Measurements from ENCODE around the gene TLNRD1. TPM values are rescaled to one million over a fixed set of nuclear protein-coding genes. Genes with fewer than 3 reads are reported as not detected.

The TLNRD1 gene
- total and polyA plus RNA-seq, 4 donors, result 10.8 to 36.5 (median 20.7) TPM

DNA sequence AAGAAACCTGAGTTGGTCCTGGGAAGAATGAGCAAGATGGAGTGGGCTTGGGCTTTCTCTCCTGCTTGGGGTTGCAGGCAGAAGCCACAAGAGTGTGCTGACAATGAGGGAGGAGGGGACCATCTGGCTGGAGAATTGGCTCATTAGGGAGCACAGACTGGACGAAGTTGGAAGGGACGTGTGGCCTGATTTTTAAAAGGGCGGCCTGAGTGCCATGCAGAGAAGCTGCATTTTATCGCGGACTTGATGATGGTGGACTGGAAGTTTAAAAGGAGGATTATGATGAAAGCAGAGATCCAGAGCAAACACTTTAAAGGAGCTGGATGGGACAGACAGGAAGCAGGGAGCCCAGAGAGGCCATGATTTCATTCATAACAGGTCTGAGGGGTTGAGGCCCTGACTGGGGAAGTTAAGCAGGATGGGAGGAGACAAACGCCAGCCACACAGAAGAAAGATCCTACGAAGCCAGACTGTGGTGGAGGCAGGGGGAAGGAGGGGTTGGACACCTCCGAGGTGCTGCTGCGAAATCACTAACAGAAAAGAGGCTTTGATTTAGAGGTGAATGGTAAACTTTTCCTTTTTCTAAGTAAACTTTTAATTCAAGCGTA is 23.6 kb downstream of the TLNRD1 start:
- H3K4me1 ChIP-seq (ENCODE audit: control insufficient read depth in 5 of 5, insufficient read depth in 5 of 5, low read length in 5 of 5), result peaks cover 0 to 10% (median 7%) of the 10 kb centered on the region in 5 donors
- WGBS, 2 donors, result 55 to 62% methylated on average over 10 of the region's 10 CpGs
- H3K27ac ChIP-seq (ENCODE audit: low read depth in 1 of 2, low read length in 1 of 2), result peak overlapping the region; percentile 12 to 84
- H3K9me3 ChIP-seq (ENCODE audit: control insufficient read depth in 4 of 4, insufficient read depth in 3 of 4, low read length in 3 of 4), result no peaks in the 10 kb centered on the region
- H3K27me3 ChIP-seq (ENCODE audit: control insufficient read depth in 3 of 3, insufficient read depth in 3 of 3, low read length in 2 of 3), result no peaks in the 10 kb centered on the region
- no peak overlapping the region for H3K9ac ChIP-seq (ENCODE audit: insufficient read depth in 1 of 2, low read length in 2 of 2)
- DNase-seq (peak in 1 of 3 donors; percentile 54), ATAC-seq (ENCODE audit: insufficient read depth, low FRiP score) (no peak)
- no peak overlapping the region for H3K4me3 ChIP-seq
- TF ChIP-seq, protein P1, sequence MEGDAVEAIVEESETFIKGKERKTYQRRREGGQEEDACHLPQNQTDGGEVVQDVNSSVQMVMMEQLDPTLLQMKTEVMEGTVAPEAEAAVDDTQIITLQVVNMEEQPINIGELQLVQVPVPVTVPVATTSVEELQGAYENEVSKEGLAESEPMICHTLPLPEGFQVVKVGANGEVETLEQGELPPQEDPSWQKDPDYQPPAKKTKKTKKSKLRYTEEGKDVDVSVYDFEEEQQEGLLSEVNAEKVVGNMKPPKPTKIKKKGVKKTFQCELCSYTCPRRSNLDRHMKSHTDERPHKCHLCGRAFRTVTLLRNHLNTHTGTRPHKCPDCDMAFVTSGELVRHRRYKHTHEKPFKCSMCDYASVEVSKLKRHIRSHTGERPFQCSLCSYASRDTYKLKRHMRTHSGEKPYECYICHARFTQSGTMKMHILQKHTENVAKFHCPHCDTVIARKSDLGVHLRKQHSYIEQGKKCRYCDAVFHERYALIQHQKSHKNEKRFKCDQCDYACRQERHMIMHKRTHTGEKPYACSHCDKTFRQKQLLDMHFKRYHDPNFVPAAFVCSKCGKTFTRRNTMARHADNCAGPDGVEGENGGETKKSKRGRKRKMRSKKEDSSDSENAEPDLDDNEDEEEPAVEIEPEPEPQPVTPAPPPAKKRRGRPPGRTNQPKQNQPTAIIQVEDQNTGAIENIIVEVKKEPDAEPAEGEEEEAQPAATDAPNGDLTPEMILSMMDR (IDR thresholded peaks at IDR 0.05; ENCODE audit: control extremely low read depth, extremely low read depth), result no peak
- no peaks in the 10 kb centered on the region for H3K36me3 ChIP-seq (ENCODE audit: control insufficient read depth in 4 of 4, insufficient read depth in 4 of 4, low read length in 4 of 4)

DNA sequence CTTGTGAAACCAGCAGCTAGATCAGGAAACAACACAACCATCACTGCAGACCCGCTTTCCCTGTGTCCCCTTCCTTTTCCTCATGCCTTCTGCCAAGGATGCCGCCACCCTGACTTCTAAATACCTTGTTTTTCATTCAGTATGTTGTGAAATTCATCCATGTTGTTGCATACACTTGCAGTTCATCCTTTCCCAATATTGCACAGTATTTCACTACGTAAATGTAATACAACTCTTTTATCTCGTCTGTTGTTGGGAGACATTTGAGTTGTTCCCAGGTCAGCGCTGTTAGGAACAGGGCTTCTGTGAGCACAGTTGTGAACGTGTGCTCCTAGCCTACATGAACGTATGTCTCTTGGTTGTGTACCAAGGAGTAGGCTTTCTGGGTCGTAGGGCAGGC is 24.2 kb downstream of the TLNRD1 start:
- peak overlapping the region in 1 of 2 donors; percentile 37 for H3K27ac ChIP-seq (ENCODE audit: low read depth in 1 of 2, low read length in 1 of 2)
- 67 to 84% methylated on average over 8 of the region's 8 CpGs for WGBS, 2 donors
- no peaks in the 10 kb centered on the region for H3K36me3 ChIP-seq (ENCODE audit: control insufficient read depth in 4 of 4, insufficient read depth in 4 of 4, low read length in 4 of 4)
- TF ChIP-seq, protein P1 (IDR thresholded peaks at IDR 0.05; ENCODE audit: control extremely low read depth, extremely low read depth), result no peak
- peaks cover 0 to 4% (median 0%) of the 10 kb centered on the region in 4 donors for H3K9me3 ChIP-seq (ENCODE audit: control insufficient read depth in 4 of 4, insufficient read depth in 3 of 4, low read length in 3 of 4)
- no peak for ATAC-seq (ENCODE audit: insufficient read depth, low FRiP score)
- no peak for DNase-seq
- H3K4me3 ChIP-seq, result no peak overlapping the region
- H3K27me3 ChIP-seq (ENCODE audit: control insufficient read depth in 3 of 3, insufficient read depth in 3 of 3, low read length in 2 of 3), result no peaks in the 10 kb centered on the region
- H3K9ac ChIP-seq (ENCODE audit: insufficient read depth in 1 of 2, low read length in 2 of 2), result no peak overlapping the region
- H3K4me1 ChIP-seq (ENCODE audit: control insufficient read depth in 5 of 5, insufficient read depth in 5 of 5, low read length in 5 of 5), result peaks cover 0 to 10% (median 7%) of the 10 kb centered on the region in 5 donors

DNA sequence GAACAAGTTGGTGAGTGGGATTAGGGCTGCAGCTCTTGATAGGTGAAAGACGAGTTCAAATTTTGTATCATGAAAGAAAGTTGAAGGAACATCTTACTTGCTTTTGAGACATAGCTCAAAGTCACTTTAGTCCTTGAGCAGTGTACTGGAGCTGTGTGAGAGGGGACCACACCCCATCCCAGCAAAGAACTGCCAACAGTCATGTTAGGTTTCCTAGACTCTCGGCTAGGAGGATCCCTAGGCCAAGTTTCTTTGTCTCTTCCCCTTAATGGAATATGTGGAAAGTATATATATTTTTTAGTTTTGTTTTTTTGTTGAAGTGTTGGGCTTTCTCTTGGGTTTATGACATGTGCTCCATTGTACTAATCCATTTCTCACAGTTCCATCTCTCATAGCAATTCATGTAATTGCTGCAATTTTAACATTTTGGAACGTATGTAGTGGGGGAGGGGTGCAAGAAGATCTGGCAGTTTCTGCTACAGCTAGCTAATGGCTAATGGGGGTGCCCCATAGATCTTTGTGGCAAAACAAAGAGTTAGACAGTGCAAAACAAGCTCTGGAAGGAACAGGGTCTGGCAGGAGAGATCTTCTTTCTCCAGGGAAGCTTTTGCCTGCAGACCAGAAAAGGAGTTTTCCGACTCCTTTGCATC is 25.1 kb downstream of the TLNRD1 start:
- no peak overlapping the region for H3K4me3 ChIP-seq
- 82 to 89% methylated on average over 4 of the region's 4 CpGs for WGBS, 2 donors
- no peak for ATAC-seq (ENCODE audit: insufficient read depth, low FRiP score)

More for the DNA sequence above, 25.1 kb downstream of the TLNRD1 start:
- peaks cover 0 to 4% (median 0%) of the 10 kb centered on the region in 4 donors for H3K9me3 ChIP-seq (ENCODE audit: control insufficient read depth in 4 of 4, insufficient read depth in 3 of 4, low read length in 3 of 4)
- H3K9ac ChIP-seq (ENCODE audit: insufficient read depth in 1 of 2, low read length in 2 of 2), result no peak overlapping the region
- no peaks in the 10 kb centered on the region for H3K36me3 ChIP-seq (ENCODE audit: control insufficient read depth in 4 of 4, insufficient read depth in 4 of 4, low read length in 4 of 4)
- TF ChIP-seq, protein P1 (IDR thresholded peaks at IDR 0.05; ENCODE audit: control extremely low read depth, extremely low read depth), result no peak
- no peak overlapping the region for H3K27ac ChIP-seq (ENCODE audit: low read depth in 1 of 2, low read length in 1 of 2)
- H3K27me3 ChIP-seq (ENCODE audit: control insufficient read depth in 3 of 3, insufficient read depth in 3 of 3, low read length in 2 of 3), result no peaks in the 10 kb centered on the region
- H3K4me1 ChIP-seq (ENCODE audit: control insufficient read depth in 5 of 5, insufficient read depth in 5 of 5, low read length in 5 of 5), result peaks cover 0 to 10% (median 7%) of the 10 kb centered on the region in 5 donors
- no peak for DNase-seq
